IMR-90 (cell line): ENCODE results near the gene FBLN7. TPM values are rescaled to one million over a fixed set of nuclear protein-coding genes. Genes with fewer than 3 reads are reported as not detected.

Source experiments
- ATAC-seq: fragments of 200-7000 bp; cut with Tn5 transposase; 2 replicates; pipeline ENCODE4 v1.9.1; 2020; ENCODE audit warnings: low read depth, mild to moderate bottlenecking, moderate library complexity
- BruUV-seq: library from RNA; stranded (reverse); fragments of 400-500 nt; replicated peaks from 2 replicates; lab custom pipeline; 2021; lab: Mats Ljungman, UMichigan
- CTCF ChIA-PET: fragments of 300-600 bp; formaldehyde crosslinking; extraction: SDS; loops from one replicate; lab custom pipeline; 2021; ENCODE audit warnings: antibody characterized with exemption; lab: Yijun Ruan, JAX
- POLR2A ChIA-PET: fragments of 300-600 bp; sonication (Branson Sonifier 250); formaldehyde crosslinking; loops from one replicate; lab custom pipeline; 2022; ENCODE audit warnings: antibody characterized with exemption; ENCODE audit not compliant: unreplicated experiment; lab: Charles Lee
- DNase-seq: peaks from one replicate; pipeline ENCODE4 v3.0.0; 2013
- H2AFZ ChIP-seq: replicated peaks from 2 replicates; pipeline ENCODE3; 2013; ENCODE audit warnings: low read length, mild to moderate bottlenecking; ENCODE audit not compliant: poor library complexity
- H2AK5ac ChIP-seq: 2 replicates; pipeline ENCODE4 v1.6.1; 2013; ENCODE audit warnings: low read depth, low read length, inconsistent platforms
- H2AK9ac ChIP-seq: replicated peaks from 2 replicates; pipeline ENCODE3; 2013; ENCODE audit warnings: mild to moderate bottlenecking, low read depth, low read length, moderate library complexity; ENCODE audit not compliant: poor library complexity
- H2BK120ac ChIP-seq: 2 replicates; pipeline ENCODE4 v1.6.1; 2013; ENCODE audit warnings: low read depth, low read length, inconsistent platforms
- H2BK15ac ChIP-seq: 3 replicates; pipeline ENCODE4 v1.6.1; 2013; ENCODE audit warnings: low read depth, low read length, inconsistent platforms
- H2BK20ac ChIP-seq: 2 replicates; pipeline ENCODE4 v1.6.1; 2013; ENCODE audit warnings: low read depth, mild to moderate bottlenecking, inconsistent platforms, low read length, moderate library complexity
- H2BK5ac ChIP-seq: 2 replicates; pipeline ENCODE4 v1.6.1; 2013; ENCODE audit warnings: mild to moderate bottlenecking, low read depth, low read length, inconsistent platforms; ENCODE audit not compliant: poor library complexity, severe bottlenecking
- H3K14ac ChIP-seq: replicated peaks from 2 replicates; pipeline ENCODE4 v1.6.1; 2013; ENCODE audit warnings: low read depth, low read length, inconsistent platforms
- H3K18ac ChIP-seq: 2 replicates; pipeline ENCODE4 v1.6.1; 2013; ENCODE audit warnings: low read depth, low read length, control low read depth
- H3K23ac ChIP-seq: 2 replicates; pipeline ENCODE4 v1.6.1; 2013; ENCODE audit warnings: low read depth, low read length, inconsistent platforms
- H3K27ac ChIP-seq: 2 replicates; pipeline ENCODE4 v1.5.1; 2013; ENCODE audit warnings: mild to moderate bottlenecking, control low read depth, low read length; ENCODE audit not compliant: insufficient read depth
- H3K27me3 ChIP-seq: 2 replicates; pipeline ENCODE4 v1.6.1; 2013; ENCODE audit warnings: low read length; ENCODE audit not compliant: control insufficient read depth, insufficient read depth
- H3K36me3 ChIP-seq: 2 replicates; pipeline ENCODE4 v1.6.1; 2013; ENCODE audit warnings: low read length, mixed read lengths; ENCODE audit not compliant: control insufficient read depth, insufficient read depth
- H3K4ac ChIP-seq: 2 replicates; pipeline ENCODE4 v1.6.1; 2013; ENCODE audit warnings: low read depth, low read length, inconsistent platforms
- H3K4me1 ChIP-seq: 2 replicates; pipeline ENCODE4 v1.6.1; 2013; ENCODE audit warnings: low read length, mixed read lengths; ENCODE audit not compliant: control insufficient read depth, insufficient read depth
- H3K4me2 ChIP-seq: 2 replicates; pipeline ENCODE4 v1.6.1; 2013; ENCODE audit warnings: low read depth, mild to moderate bottlenecking, control low read depth, low read length, moderate library complexity
- H3K4me3 ChIP-seq: 2 replicates; pipeline ENCODE4 v1.5.1; 2013; ENCODE audit warnings: low read depth, mild to moderate bottlenecking, control low read depth, low read length, moderate library complexity; ENCODE audit not compliant: insufficient read depth
- H3K56ac ChIP-seq: 2 replicates; pipeline ENCODE4 v1.6.1; 2013; ENCODE audit warnings: low read length, inconsistent platforms; ENCODE audit not compliant: insufficient read depth; ENCODE audit errors: extremely low read depth
- H3K79me1 ChIP-seq, 2 experiments: 2 replicates each; pipeline ENCODE4 v1.6.1; 2013; ENCODE audit warnings: low read length in 2 of 2, inconsistent platforms in 1 of 2, low read depth in 1 of 2
- H3K9ac ChIP-seq: 2 replicates; pipeline ENCODE4 v1.6.1; 2013; ENCODE audit warnings: low read depth, low read length, control low read depth
- H3K9me1 ChIP-seq: 2 replicates; pipeline ENCODE4 v1.6.1; 2013; ENCODE audit warnings: low read length, inconsistent platforms; ENCODE audit not compliant: insufficient read depth
- H3K9me3 ChIP-seq: 2 replicates; pipeline ENCODE4 v1.6.1; 2013; ENCODE audit warnings: low read length; ENCODE audit not compliant: control insufficient read depth, insufficient read depth
- H4K20me1 ChIP-seq: 2 replicates; pipeline ENCODE4 v1.6.1; 2013; ENCODE audit warnings: low read length, inconsistent platforms; ENCODE audit not compliant: insufficient read depth
- H4K5ac ChIP-seq: 2 replicates; pipeline ENCODE4 v1.6.1; 2013; ENCODE audit warnings: mild to moderate bottlenecking, low read depth, low read length, control low read depth
- H4K8ac ChIP-seq, 2 experiments: 2 replicates each; pipeline ENCODE4 v1.6.1; 2013; ENCODE audit warnings: low read depth in 2 of 2, low read length in 2 of 2, control low read depth in 1 of 2, inconsistent platforms in 1 of 2
- H4K91ac ChIP-seq: 2 replicates; pipeline ENCODE4 v1.6.1; 2013; ENCODE audit warnings: low read depth, low read length, inconsistent platforms; ENCODE audit not compliant: insufficient read depth
- BHLHE40 ChIP-seq: fragments of 150-350 bp; IDR thresholded peaks from 2 replicates; pipeline ENCODE4 v1.6.1; 2016; ENCODE audit warnings: mild to moderate bottlenecking, low read depth, low read length
- CEBPB ChIP-seq: IDR thresholded peaks from 2 replicates; pipeline ENCODE4 v1.6.1; 2012; ENCODE audit warnings: low read depth, low read length, improper control_type of control experiment
- CHD1 ChIP-seq: IDR thresholded peaks from 2 replicates; pipeline ENCODE4 v1.6.1; 2012; ENCODE audit warnings: low read depth, low read length, improper control_type of control experiment
- MAFK ChIP-seq: IDR thresholded peaks from 2 replicates; pipeline ENCODE4 v1.6.1; 2012; ENCODE audit warnings: low read depth, low read length, improper control_type of control experiment
- MAZ ChIP-seq: IDR thresholded peaks from 2 replicates; pipeline ENCODE4 v1.6.1; 2012; ENCODE audit warnings: low read depth, mild to moderate bottlenecking, low read length, improper control_type of control experiment, moderate library complexity, borderline replicate concordance
- MXI1 ChIP-seq: IDR thresholded peaks from 2 replicates; pipeline ENCODE4 v1.6.1; 2012; ENCODE audit warnings: low read depth, mild to moderate bottlenecking, low read length, moderate library complexity, borderline replicate concordance
- NFE2L2 ChIP-seq: fragments of 150-350 bp; IDR thresholded peaks from 2 replicates; pipeline ENCODE4 v1.6.1; 2016; ENCODE audit warnings: low read depth, mild to moderate bottlenecking, low read length
- POLR2A ChIP-seq: IDR thresholded peaks from 2 replicates; pipeline ENCODE4 v1.6.1; 2012; ENCODE audit warnings: mild to moderate bottlenecking, low read depth, low read length
- RAD21 ChIP-seq: IDR thresholded peaks from 2 replicates; pipeline ENCODE4 v1.6.1; 2012; ENCODE audit warnings: low read length, improper control_type of control experiment
- RCOR1 ChIP-seq: IDR thresholded peaks from 2 replicates; pipeline ENCODE4 v1.6.1; 2012; ENCODE audit warnings: mild to moderate bottlenecking, low read length, improper control_type of control experiment; ENCODE audit not compliant: insufficient replicate concordance
- RFX5 ChIP-seq: IDR thresholded peaks from 2 replicates; pipeline ENCODE4 v1.8.0; 2012; ENCODE audit warnings: low read depth, mild to moderate bottlenecking, low read length, moderate library complexity
- SMC3 ChIP-seq: fragments of 150-350 bp; IDR thresholded peaks from 2 replicates; pipeline ENCODE4 v1.6.1; 2016; ENCODE audit warnings: low read depth, mild to moderate bottlenecking, antibody characterized with exemption, low read length, moderate library complexity
- dilution Hi-C: fragments of 300-500 bp; cut with HindIII; formaldehyde crosslinking; loops from one replicate; pipeline ENCODE4 v1.14.3; 2018; ENCODE audit warnings: low sequenced_read_pairs; ENCODE audit not compliant: unreplicated experiment
- in situ Hi-C: fragments of 300-500 bp; cut with MboI; formaldehyde crosslinking; loops from 3 replicates; pipeline ENCODE4 v1.14.3; 2019; ENCODE audit warnings: low sequenced_read_pairs, inconsistent platforms, mixed read lengths
- intact Hi-C: fragments of 100-400 bp; cut with micrococcal nuclease; formaldehyde crosslinking; loops from 2 replicates; pipeline ENCODE4 v1.10.0; 2022
- polyA plus RNA-seq, 3 experiments: library from polyadenylated mRNA; depleted of rRNA; stranded (reverse); fragments of >200 nt; gene quantifications; 2 replicates each; pipeline ENCODE4 v1.2.3, GENCODE V29; 2012; ENCODE audit warnings: low replicate concordance in 1 of 3
- total RNA-seq: library from RNA; depleted of rRNA; stranded (reverse); fragments of >200 nt; gene quantifications from 2 replicates; pipeline ENCODE4 v1.2.3, GENCODE V29; 2012
- TF ChIP-seq, protein P1 (sequence below): fragments of 150-350 bp; IDR thresholded peaks from 2 replicates; pipeline ENCODE4 v1.6.1; 2016; ENCODE audit warnings: low read depth, mild to moderate bottlenecking, low read length, moderate library complexity, borderline replicate concordance
- TF ChIP-seq, protein P2 (sequence below): fragments of 150-350 bp; IDR thresholded peaks from 2 replicates; pipeline ENCODE4 v1.6.1; 2017; ENCODE audit warnings: mild to moderate bottlenecking, antibody characterized with exemption, low read length, low read depth
- TF ChIP-seq, protein P3 (sequence below): conservative IDR thresholded peaks from 2 replicates; pipeline ENCODE4 v1.5.1; 2012; ENCODE audit warnings: mild to moderate bottlenecking, low read depth, low read length, improper control_type of control experiment

FBLN7 gene
- total and polyA plus RNA-seq, 2 of the 4 experiments (the other 2 are of a cell fraction) = 0.18 to 1.2 TPM

DNA sequence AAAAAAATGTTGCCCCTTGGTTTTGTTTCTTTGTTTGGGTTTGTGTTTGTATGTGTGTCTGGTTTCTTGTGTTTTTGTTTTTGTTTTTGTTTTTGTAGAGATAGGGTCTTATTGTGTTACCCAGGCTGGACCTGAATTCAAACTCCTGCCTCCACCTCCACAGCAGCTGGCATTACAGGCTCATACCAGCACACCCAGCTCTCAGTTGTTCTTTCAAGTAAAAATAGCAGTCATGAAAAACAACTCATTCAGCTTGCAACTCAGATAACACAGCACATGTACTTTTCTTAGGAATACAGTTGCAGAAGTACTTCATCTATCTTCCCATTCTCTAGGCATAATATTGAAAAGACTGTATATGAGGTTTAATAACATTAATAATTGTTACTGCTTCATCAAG lies 79.7 kb downstream of the FBLN7 start:
- no peak overlapping the region for H3K27ac ChIP-seq
- intact Hi-C loops (no loop called here), dilution Hi-C loops (no loop called here), in situ Hi-C loops (no loop called here)
- CTCF ChIA-PET = interaction anchor here (0.6 kb wide), 1 partner anchor 188 kb away, joined by 3 read pairs; no protein-coding TSS in a partner anchor
- no peak overlapping the region for H2BK15ac ChIP-seq
- H3K56ac ChIP-seq = no peak overlapping the region
- TF ChIP-seq, protein P1, sequence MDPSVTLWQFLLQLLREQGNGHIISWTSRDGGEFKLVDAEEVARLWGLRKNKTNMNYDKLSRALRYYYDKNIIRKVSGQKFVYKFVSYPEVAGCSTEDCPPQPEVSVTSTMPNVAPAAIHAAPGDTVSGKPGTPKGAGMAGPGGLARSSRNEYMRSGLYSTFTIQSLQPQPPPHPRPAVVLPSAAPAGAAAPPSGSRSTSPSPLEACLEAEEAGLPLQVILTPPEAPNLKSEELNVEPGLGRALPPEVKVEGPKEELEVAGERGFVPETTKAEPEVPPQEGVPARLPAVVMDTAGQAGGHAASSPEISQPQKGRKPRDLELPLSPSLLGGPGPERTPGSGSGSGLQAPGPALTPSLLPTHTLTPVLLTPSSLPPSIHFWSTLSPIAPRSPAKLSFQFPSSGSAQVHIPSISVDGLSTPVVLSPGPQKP = no peak
- TF ChIP-seq NFE2L2 (no peak), SMC3 (no peak), BHLHE40 (no peak), MAZ (no peak), POLR2A (no peak), RAD21 (no peak), MAFK (no peak), MXI1 (no peak), CHD1 (no peak), RFX5 (no peak), CEBPB (no peak), RCOR1 (no peak)
- TF ChIP-seq, protein P2, sequence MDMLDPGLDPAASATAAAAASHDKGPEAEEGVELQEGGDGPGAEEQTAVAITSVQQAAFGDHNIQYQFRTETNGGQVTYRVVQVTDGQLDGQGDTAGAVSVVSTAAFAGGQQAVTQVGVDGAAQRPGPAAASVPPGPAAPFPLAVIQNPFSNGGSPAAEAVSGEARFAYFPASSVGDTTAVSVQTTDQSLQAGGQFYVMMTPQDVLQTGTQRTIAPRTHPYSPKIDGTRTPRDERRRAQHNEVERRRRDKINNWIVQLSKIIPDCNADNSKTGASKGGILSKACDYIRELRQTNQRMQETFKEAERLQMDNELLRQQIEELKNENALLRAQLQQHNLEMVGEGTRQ = no peak
- TF ChIP-seq, protein P3, sequence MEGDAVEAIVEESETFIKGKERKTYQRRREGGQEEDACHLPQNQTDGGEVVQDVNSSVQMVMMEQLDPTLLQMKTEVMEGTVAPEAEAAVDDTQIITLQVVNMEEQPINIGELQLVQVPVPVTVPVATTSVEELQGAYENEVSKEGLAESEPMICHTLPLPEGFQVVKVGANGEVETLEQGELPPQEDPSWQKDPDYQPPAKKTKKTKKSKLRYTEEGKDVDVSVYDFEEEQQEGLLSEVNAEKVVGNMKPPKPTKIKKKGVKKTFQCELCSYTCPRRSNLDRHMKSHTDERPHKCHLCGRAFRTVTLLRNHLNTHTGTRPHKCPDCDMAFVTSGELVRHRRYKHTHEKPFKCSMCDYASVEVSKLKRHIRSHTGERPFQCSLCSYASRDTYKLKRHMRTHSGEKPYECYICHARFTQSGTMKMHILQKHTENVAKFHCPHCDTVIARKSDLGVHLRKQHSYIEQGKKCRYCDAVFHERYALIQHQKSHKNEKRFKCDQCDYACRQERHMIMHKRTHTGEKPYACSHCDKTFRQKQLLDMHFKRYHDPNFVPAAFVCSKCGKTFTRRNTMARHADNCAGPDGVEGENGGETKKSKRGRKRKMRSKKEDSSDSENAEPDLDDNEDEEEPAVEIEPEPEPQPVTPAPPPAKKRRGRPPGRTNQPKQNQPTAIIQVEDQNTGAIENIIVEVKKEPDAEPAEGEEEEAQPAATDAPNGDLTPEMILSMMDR = no peak
- no peak overlapping the region for H3K18ac ChIP-seq
- H3K4me2 ChIP-seq = no peak overlapping the region
- H4K8ac ChIP-seq = no peak overlapping the region
- no peaks in the 10 kb centered on the region for H3K36me3 ChIP-seq
- H3K9me3 ChIP-seq = no peaks in the 10 kb centered on the region
- no peak overlapping the region for H3K23ac ChIP-seq
- no peaks in the 10 kb centered on the region for H3K79me1 ChIP-seq
- H2AK5ac ChIP-seq = no peak overlapping the region
- no peaks in the 10 kb centered on the region for H3K27me3 ChIP-seq
- no peaks in the 10 kb centered on the region for H3K4me1 ChIP-seq
- POLR2A ChIA-PET = no interaction called here
- no TSS peak for BruUV-seq
- no peak overlapping the region for H4K5ac ChIP-seq
- no peak overlapping the region for H2BK120ac ChIP-seq
- no peak overlapping the region for H2BK5ac ChIP-seq
- no peak overlapping the region for H3K4ac ChIP-seq
- no peaks in the 10 kb centered on the region for H4K20me1 ChIP-seq
- H2BK20ac ChIP-seq = no peak overlapping the region
- no peak overlapping the region for H3K9ac ChIP-seq
- DNase-seq (no peak), ATAC-seq (no peak)
- no peak overlapping the region for H2AFZ ChIP-seq
- no peak overlapping the region for H2AK9ac ChIP-seq
- H4K91ac ChIP-seq = no peak overlapping the region
- no peaks in the 10 kb centered on the region for H3K9me1 ChIP-seq
- no peak overlapping the region for H3K4me3 ChIP-seq
- no peak overlapping the region for H3K14ac ChIP-seq
